Stimulated activated naive CD4-positive, alpha-beta T cell (primary cell): Measurements from ENCODE around the gene CERCAM.

Experiments
- DNase-seq, 6 experiments: peaks; one replicate each; lab custom pipeline; 2025; lab: John Stamatoyannopoulos, UW

CERCAM gene, protein sequence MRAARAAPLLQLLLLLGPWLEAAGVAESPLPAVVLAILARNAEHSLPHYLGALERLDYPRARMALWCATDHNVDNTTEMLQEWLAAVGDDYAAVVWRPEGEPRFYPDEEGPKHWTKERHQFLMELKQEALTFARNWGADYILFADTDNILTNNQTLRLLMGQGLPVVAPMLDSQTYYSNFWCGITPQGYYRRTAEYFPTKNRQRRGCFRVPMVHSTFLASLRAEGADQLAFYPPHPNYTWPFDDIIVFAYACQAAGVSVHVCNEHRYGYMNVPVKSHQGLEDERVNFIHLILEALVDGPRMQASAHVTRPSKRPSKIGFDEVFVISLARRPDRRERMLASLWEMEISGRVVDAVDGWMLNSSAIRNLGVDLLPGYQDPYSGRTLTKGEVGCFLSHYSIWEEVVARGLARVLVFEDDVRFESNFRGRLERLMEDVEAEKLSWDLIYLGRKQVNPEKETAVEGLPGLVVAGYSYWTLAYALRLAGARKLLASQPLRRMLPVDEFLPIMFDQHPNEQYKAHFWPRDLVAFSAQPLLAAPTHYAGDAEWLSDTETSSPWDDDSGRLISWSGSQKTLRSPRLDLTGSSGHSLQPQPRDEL

DNA sequence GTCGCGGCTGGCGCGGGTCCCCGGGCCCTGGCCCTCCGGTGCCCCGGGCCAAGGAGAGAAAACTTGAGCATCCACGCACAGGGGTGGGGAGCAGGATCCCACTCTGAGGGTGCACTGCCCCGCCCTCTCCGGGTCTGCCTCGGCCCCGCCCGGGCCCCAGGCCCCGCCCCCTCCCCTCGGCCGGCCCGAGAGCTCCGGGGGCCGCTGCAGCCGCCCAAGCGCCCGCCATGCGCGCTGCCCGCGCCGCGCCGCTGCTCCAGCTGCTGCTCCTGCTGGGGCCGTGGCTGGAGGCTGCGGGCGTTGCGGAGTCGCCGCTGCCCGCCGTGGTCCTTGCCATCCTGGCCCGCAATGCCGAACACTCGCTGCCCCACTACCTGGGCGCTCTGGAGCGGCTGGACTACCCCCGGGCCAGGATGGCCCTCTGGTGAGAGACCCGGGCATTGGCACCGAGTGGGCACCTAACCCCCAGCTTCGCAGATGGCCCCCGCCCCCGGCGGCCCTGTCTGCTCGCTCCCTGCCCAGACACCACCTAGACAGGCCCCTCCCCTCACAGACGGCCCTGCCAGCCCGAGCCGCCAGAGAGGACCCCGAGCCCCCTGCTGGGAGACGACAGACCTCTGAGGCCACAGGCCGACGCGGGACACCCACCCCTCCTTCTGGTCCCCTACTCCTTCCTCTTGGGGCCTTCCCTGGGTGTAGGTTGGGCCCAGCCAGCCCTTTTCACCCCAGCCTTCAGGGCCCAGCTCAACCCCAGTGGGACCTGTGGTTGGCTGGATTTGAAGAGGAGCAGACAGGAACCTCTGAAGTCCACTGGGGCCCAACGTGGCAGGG is at the start of gene CERCAM:
TSS of gene CERCAM (plus strand) at position 207 of the 831 bp plus-strand sequence. CDS start at position 228, 21 bp downstream.
- peak in 4 of 6 experiments; percentile 17 to 43 (median 28) for DNase-seq

DNA sequence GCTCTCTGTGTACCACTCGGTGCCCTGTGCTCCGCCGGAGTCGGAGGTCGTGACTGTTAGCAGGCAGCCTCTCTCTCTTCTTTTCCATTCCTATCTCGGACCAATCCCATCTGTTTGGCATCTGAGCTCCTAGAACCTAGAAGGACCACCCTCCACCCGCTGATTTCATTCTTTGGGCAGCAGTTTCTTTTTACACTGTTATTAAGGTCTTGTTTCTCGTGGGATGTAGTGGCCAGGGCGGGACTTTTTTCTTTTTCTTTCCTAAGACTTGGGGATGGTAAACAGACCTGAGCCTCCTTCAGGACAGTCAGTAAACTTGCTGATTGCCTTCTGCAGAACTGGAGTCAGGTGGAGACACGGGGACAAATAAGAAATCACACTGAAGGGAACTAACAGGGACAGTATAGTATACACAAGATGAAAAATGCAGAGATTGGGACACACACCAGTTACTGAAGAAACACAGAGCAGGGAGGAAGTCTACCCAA is 49.0 kb upstream of the CERCAM start:
- DNase-seq = no peak

DNA sequence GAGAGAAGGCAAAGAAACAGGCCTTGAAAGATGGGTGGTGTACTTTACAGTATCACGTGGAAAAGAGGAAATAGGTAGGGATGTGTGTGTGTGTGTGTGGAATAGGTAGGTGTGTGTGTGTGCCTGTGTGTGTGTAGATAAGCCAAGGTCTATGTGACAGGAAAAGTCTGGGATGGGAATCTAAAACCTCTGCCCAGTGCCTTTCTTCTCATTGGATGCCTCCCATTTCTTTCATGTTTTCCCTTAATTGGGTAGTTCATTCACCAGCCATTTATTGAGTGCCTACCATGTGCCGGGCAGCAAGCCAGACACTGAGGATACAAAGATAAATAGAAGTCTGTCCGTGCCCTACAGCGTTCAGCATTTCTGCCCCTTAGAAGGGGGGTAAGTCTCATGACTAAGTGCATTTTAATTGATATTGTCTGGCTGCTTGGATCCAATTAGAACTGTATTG is 48.4 kb upstream of the CERCAM start:
- DNase-seq = no peak

DNA sequence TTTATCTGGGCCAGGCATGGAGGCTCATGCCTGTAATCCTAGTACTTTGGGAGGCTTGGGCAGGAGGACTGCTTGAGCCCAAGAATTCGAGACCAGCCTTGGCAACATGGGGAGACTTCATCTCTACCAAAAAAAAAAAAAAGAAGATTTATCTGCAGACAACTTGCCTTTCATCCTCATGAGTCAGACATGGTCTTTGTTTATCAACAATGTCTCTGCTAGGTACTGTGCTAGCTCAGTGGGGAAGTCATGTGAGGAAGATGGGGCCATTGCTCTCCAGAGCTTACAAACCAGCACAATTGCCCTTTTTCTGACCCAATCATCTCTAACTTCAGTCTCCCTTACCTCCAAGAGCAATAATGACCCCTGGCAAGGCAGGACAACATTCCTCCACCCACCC is 47.9 kb upstream of the CERCAM start:
- no peak for DNase-seq

- no peak for DNase-seq
Measured at GRCh38 chr9:128374221-128374675, 46.4 kb upstream of the CERCAM start.

DNA sequence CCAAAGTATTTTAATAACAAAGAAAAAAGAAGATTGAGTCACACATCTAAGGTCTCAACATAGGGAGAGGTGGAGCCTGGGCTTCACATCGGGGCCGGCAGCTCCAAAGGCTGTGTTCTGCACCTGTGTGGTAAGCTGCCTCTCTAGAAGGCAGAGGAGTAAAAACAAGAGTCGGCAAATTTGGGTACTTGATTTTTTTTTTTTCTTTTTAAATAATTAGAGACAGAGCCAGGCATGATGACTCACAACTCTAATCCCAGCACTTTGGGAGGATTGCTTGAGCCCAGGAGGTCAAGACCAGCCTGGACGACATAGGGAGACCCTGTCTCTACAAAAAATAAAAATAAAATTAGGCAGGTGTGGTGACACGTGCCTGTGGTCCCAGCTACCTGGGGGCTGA is 44.8 kb upstream of the CERCAM start:
- no peak for DNase-seq

DNA sequence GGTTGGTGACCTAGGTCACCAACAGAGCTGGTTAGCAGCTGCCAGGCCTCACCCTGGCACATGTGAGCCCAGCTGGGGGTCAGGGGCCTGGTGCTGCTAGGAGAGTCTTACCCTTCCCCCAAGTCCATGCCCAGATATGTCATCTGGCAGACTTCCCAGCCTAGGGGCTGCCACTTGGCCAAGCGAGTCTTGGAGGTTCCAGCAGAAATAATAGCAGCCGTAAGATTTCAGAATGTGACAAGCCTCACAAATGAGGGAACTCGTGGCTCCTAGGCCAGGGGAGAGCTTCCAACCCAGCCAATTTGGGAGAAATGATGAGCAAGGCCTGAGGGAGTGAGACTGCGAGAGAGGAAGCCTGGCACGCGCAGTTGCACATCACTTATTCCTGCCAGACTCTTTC is 38.4 kb upstream of the CERCAM start:
- no peak for DNase-seq

DNA sequence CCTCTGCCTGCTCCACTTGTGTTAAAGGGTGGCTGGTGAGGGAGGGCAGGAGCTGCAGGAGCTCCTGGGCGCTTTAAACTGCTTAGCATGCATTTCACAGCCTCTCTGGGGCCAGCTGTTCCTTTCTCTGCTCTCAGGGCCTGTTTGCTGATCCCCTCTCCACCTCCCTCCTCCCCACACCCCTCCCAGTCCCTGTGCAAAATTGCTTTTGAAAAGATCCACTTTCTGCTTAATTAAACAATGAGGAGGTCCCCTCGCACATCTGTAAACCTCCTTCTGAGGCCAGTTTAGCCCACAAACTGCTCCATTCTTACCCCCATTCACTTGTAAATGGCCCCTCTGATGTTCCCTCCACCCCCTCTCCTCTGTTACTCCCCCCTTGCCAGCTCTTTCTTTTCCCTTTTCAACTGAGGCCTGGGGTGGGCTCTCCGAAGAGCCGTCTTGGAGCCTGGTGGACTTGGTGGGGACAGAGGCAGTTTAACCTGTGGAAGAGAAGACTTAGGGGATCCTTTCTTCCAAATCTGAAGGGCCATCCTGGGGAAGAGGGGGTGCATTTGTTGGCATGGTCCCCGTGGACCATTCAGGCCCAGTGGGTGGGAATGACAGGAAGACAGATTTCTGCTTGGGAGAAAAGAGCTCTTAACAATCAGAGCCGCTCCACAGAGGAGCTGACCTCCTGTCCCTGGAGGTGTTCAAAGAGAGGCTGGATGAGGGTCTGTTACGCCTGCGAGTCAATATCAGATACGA is 37.5 kb upstream of the CERCAM start:
- DNase-seq = no peak

GRCh38 chr9:128383791-128384190 is 36.9 kb upstream of the CERCAM start:
- no peak for DNase-seq

- no peak for DNase-seq
Measured at GRCh38 chr9:128384801-128385495, 35.7 kb upstream of the CERCAM start.

DNA sequence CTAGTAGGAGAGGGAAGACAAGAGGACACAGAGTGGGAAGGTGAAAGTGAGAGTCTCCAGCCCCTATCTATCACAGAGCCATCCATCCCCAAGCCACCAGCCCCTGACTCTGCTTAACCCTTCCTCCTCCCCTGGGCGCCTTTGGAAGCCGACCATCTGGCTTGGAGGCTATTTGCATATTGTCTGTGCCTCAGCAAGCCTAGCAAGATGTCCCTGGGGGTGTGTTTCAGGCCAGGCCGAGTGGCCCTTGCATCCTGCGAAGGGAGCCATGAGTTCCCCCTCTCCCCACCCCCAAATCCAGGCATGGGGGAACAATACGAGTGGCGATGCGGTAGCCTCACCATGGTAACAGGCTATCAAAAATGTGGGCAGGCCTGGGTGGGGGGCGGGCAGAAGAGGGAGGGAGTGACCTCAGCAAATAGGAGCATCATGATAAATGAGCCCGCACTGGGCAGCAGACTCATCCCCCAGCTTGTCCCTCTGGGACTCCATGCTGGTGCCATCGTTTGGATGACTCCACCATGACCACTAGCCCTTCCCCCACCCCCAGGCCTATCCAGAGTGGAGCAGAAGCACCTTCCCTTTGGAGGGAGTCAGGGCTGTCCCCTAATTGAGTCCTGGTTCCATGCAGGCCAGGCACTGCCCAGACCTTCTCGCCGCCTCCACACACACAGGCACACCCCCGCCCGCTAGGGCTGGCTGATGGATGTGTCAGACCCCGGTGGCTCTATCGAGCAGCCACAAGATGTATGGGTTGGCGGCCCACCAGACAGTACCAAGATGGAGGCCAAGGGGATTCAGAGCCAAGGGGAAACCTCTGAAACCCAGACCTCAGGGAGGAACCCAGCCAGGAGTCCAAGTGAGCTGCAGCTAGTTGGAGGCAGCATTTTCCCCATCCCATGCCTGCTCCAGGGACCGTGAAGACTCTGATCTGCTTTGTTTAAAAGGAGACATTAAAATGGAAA is 34.9 kb upstream of the CERCAM start:
- DNase-seq = no peak

DNA sequence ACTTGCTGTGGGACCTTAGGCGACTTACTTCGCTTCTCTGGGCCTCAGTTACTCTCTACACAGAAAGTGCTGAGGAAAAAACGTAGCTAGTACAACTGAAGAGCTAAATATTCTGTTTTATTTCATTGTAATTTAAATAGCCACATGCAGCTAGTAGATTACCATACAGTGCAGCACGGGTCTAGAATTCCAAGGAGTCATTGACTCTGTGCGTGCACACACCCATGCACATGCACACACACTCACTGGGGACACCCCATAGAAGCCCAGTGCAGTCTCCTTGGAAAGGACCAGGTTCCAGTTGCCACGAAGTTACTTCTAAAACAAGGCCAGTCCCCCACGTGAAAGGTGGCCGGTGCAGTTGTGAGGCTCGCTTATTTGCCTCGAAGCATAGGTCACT is 32.5 kb upstream of the CERCAM start:
- no peak for DNase-seq

DNA sequence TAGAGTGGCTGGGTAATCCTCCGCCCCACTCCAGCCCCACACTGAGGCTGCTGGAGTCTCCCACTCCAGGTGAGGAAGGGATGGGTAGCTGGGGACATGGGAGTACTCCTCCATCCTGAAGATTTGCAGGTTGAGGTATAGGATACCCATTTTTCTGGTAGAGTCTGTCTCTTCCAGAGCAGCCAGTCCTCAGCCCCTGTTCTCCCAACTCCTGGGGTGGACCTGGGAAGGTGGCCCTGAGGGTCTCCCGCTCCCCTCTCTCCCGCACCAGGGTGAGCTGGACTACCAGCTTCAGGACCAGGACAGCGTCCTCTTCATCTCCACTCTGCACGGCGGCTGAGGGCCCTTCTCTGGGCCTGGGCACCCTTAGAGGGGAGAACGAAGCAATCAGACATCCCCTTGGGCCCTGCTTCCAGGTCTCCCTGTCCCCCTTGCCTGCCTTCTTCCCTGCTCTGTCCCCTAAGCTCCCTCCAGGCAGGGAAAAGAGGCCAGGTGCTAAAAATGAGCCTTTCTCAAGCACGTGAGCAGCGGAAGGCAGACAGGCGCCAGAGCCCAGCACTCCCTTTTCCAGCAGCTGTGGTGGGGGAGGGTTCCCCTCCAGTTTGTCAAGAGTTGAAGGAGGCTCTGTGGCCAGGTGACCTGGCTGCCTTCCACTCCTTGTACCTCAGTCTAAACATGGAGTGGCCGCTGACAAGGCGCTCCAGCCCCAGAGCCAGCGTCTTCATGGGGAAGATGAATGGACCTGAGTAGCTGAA is 31.1 kb upstream of the CERCAM start:
- DNase-seq = no peak

DNA sequence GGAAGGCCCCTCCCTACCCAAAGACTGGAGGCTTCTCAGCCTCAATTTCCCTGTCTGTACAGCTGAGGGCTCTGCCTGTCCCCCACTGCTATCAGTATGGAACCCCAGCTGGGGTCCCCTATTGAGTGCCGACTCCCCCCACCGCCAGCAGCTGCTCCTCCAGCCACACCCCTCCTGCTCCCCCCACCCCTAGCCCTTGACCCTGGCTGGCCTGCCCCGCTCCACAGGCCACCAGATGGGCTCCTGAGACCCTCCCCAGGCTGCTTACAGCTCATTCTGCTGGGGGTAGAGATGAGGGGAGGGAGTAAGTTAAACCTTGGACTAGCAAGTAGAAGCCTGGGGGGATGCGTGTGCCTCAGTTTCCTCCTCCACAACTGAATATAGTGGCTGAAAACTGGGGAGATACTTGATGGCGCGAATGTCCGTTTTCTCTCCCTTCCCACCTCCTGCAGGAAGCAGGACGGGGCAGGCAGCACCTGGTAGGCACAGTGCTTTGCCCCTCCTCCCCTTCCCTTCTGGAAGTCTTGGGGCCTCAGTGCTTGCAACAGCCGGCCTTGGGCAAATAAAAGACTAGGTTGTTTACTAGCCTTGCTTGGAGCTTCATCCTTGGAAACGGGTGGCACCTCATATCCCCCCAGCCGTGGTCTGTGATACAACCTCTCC is 30.4 kb upstream of the CERCAM start:
- no peak for DNase-seq

GRCh38 chr9:128390813-128391711 is 29.6 kb upstream of the CERCAM start:
- no peak for DNase-seq

DNA sequence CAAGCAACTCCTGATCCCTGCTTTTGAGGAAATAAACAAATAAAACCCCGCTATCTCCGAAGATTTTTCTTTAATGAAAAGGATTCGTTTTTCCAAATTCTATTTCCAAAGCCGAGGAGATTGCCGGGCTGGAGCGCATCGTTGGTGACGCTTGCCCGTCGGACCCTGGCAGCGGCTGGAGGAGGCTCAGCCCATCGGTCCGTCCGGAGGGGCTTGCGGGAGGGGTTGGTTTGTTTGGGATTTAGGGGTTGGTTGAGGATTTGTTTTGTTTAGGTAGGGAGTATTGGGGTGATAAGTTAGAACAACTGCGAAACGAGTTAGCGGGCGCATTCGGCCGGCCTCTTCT is 28.7 kb upstream of the CERCAM start:
- DNase-seq = no peak

- no peak for DNase-seq
Measured at GRCh38 chr9:128392302-128393144, 28.1 kb upstream of the CERCAM start.
